Naive thymus-derived CD4-positive, alpha-beta T cell (primary cell): Measurements from ENCODE around the gene USP4. TPM values are rescaled to one million over a fixed set of nuclear protein-coding genes. Genes with fewer than 3 reads are reported as not detected.
A peak's percentile ranks its signal among the peaks of the same experiment; 100 is the strongest.

Experiments used
- ATAC-seq: fragments of 150-1000 bp; cut with Tn5 transposase; 2 replicates; pipeline ENCODE4 v1.10.0; 2021; ENCODE audit warnings: mild to moderate bottlenecking, moderate library complexity
- CTCF ChIA-PET: fragments of 350-600 bp; sonication (Branson Sonifier 250); formaldehyde crosslinking; loops from one replicate; lab custom pipeline; 2021; ENCODE audit warnings: antibody characterized with exemption; lab: Charles Lee
- POLR2A ChIA-PET: fragments of 350-600 bp; sonication (Branson Sonifier 250); formaldehyde crosslinking; loops from one replicate; lab custom pipeline; 2021; ENCODE audit warnings: antibody characterized with exemption, inconsistent platforms; lab: Charles Lee
- DNase-seq, 9 donors: peaks; one replicate each; pipeline versions ENCODE4 v3.0.0 to v3.0.0-alpha.2; 2020 to 2022; ENCODE audit warnings: mixed read lengths in 1 of 9
- H3K27ac ChIP-seq: one replicate; pipeline ENCODE4 v1.7.0; 2013; ENCODE audit warnings: mild to moderate bottlenecking, low read depth, low read length, moderate library complexity
- H3K27me3 ChIP-seq, 2 donors: one replicate each; pipeline ENCODE4 v1.7.0; 2013; ENCODE audit warnings: low read length in 2 of 2, mild to moderate bottlenecking in 2 of 2, moderate library complexity in 2 of 2; ENCODE audit not compliant: control insufficient read depth in 2 of 2, insufficient read depth in 2 of 2
- H3K36me3 ChIP-seq, 3 experiments: 1 replicate in 2 of 3; 2 replicates in 1 of 3; pipeline ENCODE4 v1.7.0; 2013; ENCODE audit warnings: low read length in 3 of 3, mild to moderate bottlenecking in 3 of 3, moderate library complexity in 1 of 3; ENCODE audit not compliant: insufficient read depth in 3 of 3, control insufficient read depth in 2 of 3
- H3K4me1 ChIP-seq, 2 donors: one replicate each; pipeline ENCODE4 v1.7.0; 2013; ENCODE audit warnings: low read length in 2 of 2, mild to moderate bottlenecking in 2 of 2, moderate library complexity in 1 of 2; ENCODE audit not compliant: control insufficient read depth in 2 of 2, insufficient read depth in 2 of 2
- H3K4me3 ChIP-seq: 2 replicates; pipeline ENCODE4 v1.7.0; 2013; ENCODE audit warnings: mild to moderate bottlenecking, low read length
- H3K9me3 ChIP-seq, 3 experiments: 1 replicate in 2 of 3; 2 replicates in 1 of 3; pipeline ENCODE4 v1.7.0; 2013; ENCODE audit warnings: low read length in 3 of 3; ENCODE audit not compliant: control insufficient read depth in 2 of 3
- H3K27ac Mint-ChIP-seq, 9 donors: one replicate each; pipeline ENCODE4 v1.8.0; 2020 to 2022; ENCODE audit warnings: mixed read lengths in 9 of 9, mild to moderate bottlenecking in 8 of 9, moderate library complexity in 5 of 9, inconsistent platforms in 2 of 9
- H3K27me3 Mint-ChIP-seq, 5 donors: one replicate each; pipeline ENCODE4 v1.8.0; 2021 to 2022; ENCODE audit warnings: mixed read lengths in 5 of 5, mild to moderate bottlenecking in 1 of 5
- H3K36me3 Mint-ChIP-seq, 5 donors: one replicate each; pipeline ENCODE4 v1.8.0; 2020 to 2022; ENCODE audit warnings: mixed read lengths in 5 of 5, mild to moderate bottlenecking in 3 of 5, inconsistent platforms in 1 of 5
- H3K4me1 Mint-ChIP-seq, 7 donors: one replicate each; pipeline ENCODE4 v1.8.0; 2020 to 2022; ENCODE audit warnings: mixed read lengths in 7 of 7, mild to moderate bottlenecking in 3 of 7, inconsistent platforms in 1 of 7
- H3K4me3 Mint-ChIP-seq, 10 donors: one replicate each; pipeline ENCODE4 v1.8.0; 2020 to 2022; ENCODE audit warnings: mild to moderate bottlenecking in 10 of 10, mixed read lengths in 10 of 10, moderate library complexity in 6 of 10, inconsistent platforms in 2 of 10
- H3K9me3 Mint-ChIP-seq, 11 donors: one replicate each; pipeline ENCODE4 v1.8.0; 2020 to 2022; ENCODE audit warnings: mixed read lengths in 11 of 11, mild to moderate bottlenecking in 4 of 11, inconsistent platforms in 1 of 11, moderate library complexity in 1 of 11
- intact Hi-C, 2 donors: fragments of 100-400 bp; cut with micrococcal nuclease; formaldehyde crosslinking; loops; one replicate each; pipeline ENCODE4 v1.15.1; 2023
- polyA plus RNA-seq, 2 donors: library from polyadenylated mRNA; unstranded; fragments of 300-500 nt; fragmentation: Illumina TruSeq; gene quantifications; one replicate each; pipeline ENCODE4 v1.2.3, GENCODE V29; 2021
- total RNA-seq, 6 experiments: library from RNA in 5 of 6; stranded (reverse) in 5 of 6; gene quantifications; 1 replicate in 5 of 6; 2 replicates in 1 of 6; pipeline ENCODE4 v1.2.3 and lab custom pipeline; 2021 to 2026

The USP4 gene, protein sequence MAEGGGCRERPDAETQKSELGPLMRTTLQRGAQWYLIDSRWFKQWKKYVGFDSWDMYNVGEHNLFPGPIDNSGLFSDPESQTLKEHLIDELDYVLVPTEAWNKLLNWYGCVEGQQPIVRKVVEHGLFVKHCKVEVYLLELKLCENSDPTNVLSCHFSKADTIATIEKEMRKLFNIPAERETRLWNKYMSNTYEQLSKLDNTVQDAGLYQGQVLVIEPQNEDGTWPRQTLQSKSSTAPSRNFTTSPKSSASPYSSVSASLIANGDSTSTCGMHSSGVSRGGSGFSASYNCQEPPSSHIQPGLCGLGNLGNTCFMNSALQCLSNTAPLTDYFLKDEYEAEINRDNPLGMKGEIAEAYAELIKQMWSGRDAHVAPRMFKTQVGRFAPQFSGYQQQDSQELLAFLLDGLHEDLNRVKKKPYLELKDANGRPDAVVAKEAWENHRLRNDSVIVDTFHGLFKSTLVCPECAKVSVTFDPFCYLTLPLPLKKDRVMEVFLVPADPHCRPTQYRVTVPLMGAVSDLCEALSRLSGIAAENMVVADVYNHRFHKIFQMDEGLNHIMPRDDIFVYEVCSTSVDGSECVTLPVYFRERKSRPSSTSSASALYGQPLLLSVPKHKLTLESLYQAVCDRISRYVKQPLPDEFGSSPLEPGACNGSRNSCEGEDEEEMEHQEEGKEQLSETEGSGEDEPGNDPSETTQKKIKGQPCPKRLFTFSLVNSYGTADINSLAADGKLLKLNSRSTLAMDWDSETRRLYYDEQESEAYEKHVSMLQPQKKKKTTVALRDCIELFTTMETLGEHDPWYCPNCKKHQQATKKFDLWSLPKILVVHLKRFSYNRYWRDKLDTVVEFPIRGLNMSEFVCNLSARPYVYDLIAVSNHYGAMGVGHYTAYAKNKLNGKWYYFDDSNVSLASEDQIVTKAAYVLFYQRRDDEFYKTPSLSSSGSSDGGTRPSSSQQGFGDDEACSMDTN
- total RNA-seq (100 to 1,000 TPM in 4 of 5 experiments, 10 to 100 TPM in 1; 98.3 to 135 (median 109) TPM), polyA plus RNA-seq (10 to 100 TPM; 54.6 to 82.5 TPM), total RNA-seq (lab: John Stamatoyannopoulos, UW) (119 reads per million, percentile 87 among the genes with 10 or more reads in this experiment)

- peak; percentile 91 for ATAC-seq
- peaks cover 32 to 61% (median 47%) of the 10 kb centered on the region in 7 donors for H3K4me1 Mint-ChIP-seq
- peaks cover 23 to 30% of the 10 kb centered on the region in 2 donors for H3K4me1 ChIP-seq
Observed at GRCh38 chr3:49339941-49340800, at the start of gene USP4. Gene USP4, minus strand, starts transcription at chr3:49340053. Its CDS starts 29 bp downstream, at chr3:49340024.

DNA sequence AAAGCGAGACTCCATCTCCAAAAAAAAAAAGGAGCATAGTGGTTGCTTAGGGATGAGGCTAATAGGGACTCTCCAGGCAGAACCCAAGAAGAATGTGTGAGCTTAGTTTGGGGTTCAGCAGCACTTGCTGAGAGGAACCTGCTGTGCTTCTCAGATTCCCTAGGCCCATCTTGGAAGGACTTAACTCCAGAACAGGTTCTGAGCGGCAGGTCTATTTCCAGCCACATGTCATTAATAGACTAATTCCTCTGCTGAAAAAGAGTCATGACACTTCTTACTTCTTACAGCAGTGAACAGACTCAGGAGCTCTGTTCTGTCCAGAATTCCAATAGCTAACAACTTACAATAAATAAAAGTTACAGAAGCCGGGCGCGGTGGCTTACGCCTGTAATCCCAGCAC lies 49.4 kb upstream of the USP4 start:
- ChIA-PET POLR2A (interaction anchor here (0.7 to 1.1 kb wide), 3 partner anchors 23 to 60 kb away, joined by 3 to 4 read pairs (median 4); partner anchors contain the start of genes RHOA, TCTA and USP4), CTCF (interaction anchor here (0.6 to 1.8 kb wide), 2 partner anchors 14 to 49 kb away, joined by 3 to 5 read pairs; partner anchors contain the start of gene USP4)
- Mint-ChIP-seq H3K27ac (peak overlapping the region in 1 of 9 donors; percentile 62), H3K9me3 (no peaks in the 10 kb centered on the region), H3K27me3 (no peaks in the 10 kb centered on the region), H3K4me1 (peaks cover 28 to 80% (median 46%) of the 10 kb centered on the region in 7 donors), H3K4me3 (peak overlapping the region in 1 of 10 donors; percentile 14), H3K36me3 (peaks cover 0 to 11% (median 5%) of the 10 kb centered on the region in 5 donors)
- intact Hi-C loops, result no loop called here
- no peaks in the 10 kb centered on the region for H3K9me3 ChIP-seq
- peaks cover 0 to 4% (median 0%) of the 10 kb centered on the region in 3 experiments for H3K36me3 ChIP-seq
- H3K27me3 ChIP-seq, result no peaks in the 10 kb centered on the region
- no peak for ATAC-seq
- H3K4me1 ChIP-seq, result peaks cover 11 to 18% of the 10 kb centered on the region in 2 donors
- DNase-seq, result no peak
- no peak overlapping the region for H3K4me3 ChIP-seq
- no peak overlapping the region for H3K27ac ChIP-seq

More at GRCh38 chr3:49339941-49340800, at the start of gene USP4:
- Mint-ChIP-seq H3K4me3 (peak within 1 kb of the TSS; percentile 81 to 96 (median 86)), H3K27me3 (no peaks in the 10 kb centered on the region), H3K27ac (peak within 1 kb of the TSS; percentile 95 to 99 (median 98)), H3K36me3 (peaks cover 3 to 8% (median 5%) of the 10 kb centered on the region in 5 donors), H3K9me3 (peaks cover 0 to 1% (median 0%) of the 10 kb centered on the region in 11 donors)
- DNase-seq, result peak; percentile 78 to 93 (median 91)
- POLR2A ChIA-PET, result interaction anchor here (0.5 to 4.6 kb wide), 46 partner anchors 8 to 959 kb away, joined by 3 to 80 read pairs (median 4); partner anchors contain the start of genes CCDC71, DAG1, GPX1 and HYAL3
- Histone ChIP-seq H3K27me3 (no peaks in the 10 kb centered on the region), H3K36me3 (peaks cover 0 to 13% (median 5%) of the 10 kb centered on the region in 3 experiments), H3K27ac (peak within 1 kb of the TSS; percentile 95), H3K4me3 (peak within 1 kb of the TSS; percentile 89), H3K9me3 (no peaks in the 10 kb centered on the region)
- CTCF ChIA-PET, result interaction anchor here (0.6 to 2.3 kb wide), 22 partner anchors 10 to 169 kb away, joined by 3 to 45 read pairs (median 4); partner anchors contain the start of genes GPX1, KLHDC8B, NICN1 and RHOA
- intact Hi-C loops, result loop anchor here (1.0 to 5.0 kb wide), 21 partner anchors 18 to 703 kb away; partner anchors contain the start of genes APEH (in 2 of the 2), DAG1 (in 2 of the 2), GPX1 (in 2 of the 2) and NICN1 (in 2 of the 2)

GRCh38 chr3:49388289-49388820 lies 48.5 kb upstream of the USP4 start:
- ChIA-PET CTCF (interaction anchor here (0.5 to 1.8 kb wide), 3 partner anchors 48 to 1736 kb away, joined by 3 to 5 read pairs (median 3); partner anchors contain the start of gene USP4), POLR2A (interaction anchor here (0.9 kb wide), 1 partner anchor 13 kb away, joined by 3 read pairs; no protein-coding TSS in a partner anchor)
- intact Hi-C loops, result no loop called here
- H3K4me3 Mint-ChIP-seq, result peak overlapping the region in 2 of 10 donors; percentile 19 to 33
- H3K4me1 ChIP-seq, result peaks cover 11 to 18% of the 10 kb centered on the region in 2 donors
- peaks cover 0 to 4% (median 0%) of the 10 kb centered on the region in 3 experiments for H3K36me3 ChIP-seq
- H3K36me3 Mint-ChIP-seq, result peaks cover 0 to 9% (median 4%) of the 10 kb centered on the region in 5 donors
- no peak overlapping the region for H3K4me3 ChIP-seq
- no peaks in the 10 kb centered on the region for H3K27me3 Mint-ChIP-seq
- DNase-seq (no peak), ATAC-seq (no peak)
- peaks cover 34 to 82% (median 53%) of the 10 kb centered on the region in 7 donors for H3K4me1 Mint-ChIP-seq
- H3K27me3 ChIP-seq, result no peaks in the 10 kb centered on the region
- H3K27ac ChIP-seq, result no peak overlapping the region
- H3K9me3 ChIP-seq, result no peaks in the 10 kb centered on the region
- no peaks in the 10 kb centered on the region for H3K9me3 Mint-ChIP-seq
- H3K27ac Mint-ChIP-seq, result peak overlapping the region in 4 of 9 donors; percentile 11 to 67 (median 40)

DNA sequence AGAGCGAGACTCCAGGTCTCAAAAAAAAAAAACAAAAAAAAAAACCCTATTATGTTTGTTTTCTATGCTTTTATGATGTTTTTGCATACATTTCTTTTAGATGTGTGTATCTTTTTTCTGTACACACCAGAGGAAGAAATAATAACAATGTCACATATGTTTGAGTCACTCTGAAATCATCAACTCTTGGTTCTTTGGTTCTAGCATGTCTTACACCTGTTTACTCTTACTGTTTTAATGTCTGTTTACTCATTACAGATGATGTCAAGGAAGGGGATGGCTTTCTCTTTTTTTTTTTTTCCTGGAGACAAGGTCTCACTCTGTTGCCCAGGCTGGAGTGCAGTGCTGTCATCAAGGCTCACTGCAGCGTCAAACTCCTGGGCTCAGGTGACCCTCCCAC lies 47.9 kb upstream of the USP4 start:
- H3K9me3 Mint-ChIP-seq, result no peaks in the 10 kb centered on the region
- no peaks in the 10 kb centered on the region for H3K9me3 ChIP-seq
- peaks cover 11 to 18% of the 10 kb centered on the region in 2 donors for H3K4me1 ChIP-seq
- peak overlapping the region in 4 of 10 donors; percentile 1 to 45 (median 14) for H3K4me3 Mint-ChIP-seq
- H3K27me3 Mint-ChIP-seq, result no peaks in the 10 kb centered on the region
- DNase-seq, result no peak
- CTCF ChIA-PET, result no interaction called here
- H3K36me3 ChIP-seq, result peaks cover 0 to 4% (median 0%) of the 10 kb centered on the region in 3 experiments
- H3K27ac ChIP-seq, result no peak overlapping the region
- peaks cover 0 to 9% (median 4%) of the 10 kb centered on the region in 5 donors for H3K36me3 Mint-ChIP-seq
- no peaks in the 10 kb centered on the region for H3K27me3 ChIP-seq
- POLR2A ChIA-PET, result interaction anchor here (0.9 kb wide), 1 partner anchor 14 kb away, joined by 3 read pairs; no protein-coding TSS in a partner anchor
- H3K4me3 ChIP-seq, result no peak overlapping the region
- peaks cover 30 to 82% (median 50%) of the 10 kb centered on the region in 7 donors for H3K4me1 Mint-ChIP-seq
- intact Hi-C loops, result no loop called here
- peak; percentile 16 for ATAC-seq
- H3K27ac Mint-ChIP-seq, result peak overlapping the region in 3 of 9 donors; percentile 63 to 79 (median 67)
